Loucy (cell line): Measurements from ENCODE around the gene UBL3.

ENCODE experiments used
- H2AFZ ChIP-seq: fragments of 200-600 bp; sonication (generic); 2 replicates; pipeline ENCODE4 v1.6.0; 2016; ENCODE audit warnings: antibody characterized with exemption, mild to moderate bottlenecking, low read length, moderate library complexity
- H3F3A ChIP-seq: fragments of 200-600 bp; 2 replicates; pipeline ENCODE4 v1.6.0; 2016; ENCODE audit warnings: antibody characterized with exemption, low read depth, mild to moderate bottlenecking
- H3K27me3 ChIP-seq: fragments of 200-600 bp; sonication (generic); 2 replicates; pipeline ENCODE4 v1.6.1; 2014; ENCODE audit warnings: low read length, mild to moderate bottlenecking; ENCODE audit not compliant: insufficient read depth, poor library complexity, severe bottlenecking
- H3K36me3 ChIP-seq: fragments of 200-600 bp; sonication (generic); 2 replicates; pipeline ENCODE4 v1.6.1; 2016; ENCODE audit warnings: low read length; ENCODE audit not compliant: insufficient read depth
- H3K4me1 ChIP-seq: fragments of 200-600 bp; sonication (generic); 2 replicates; pipeline ENCODE4 v1.5.1; 2014; ENCODE audit warnings: low read length, mild to moderate bottlenecking; ENCODE audit not compliant: insufficient read depth, poor library complexity, severe bottlenecking
- H3K4me2 ChIP-seq: fragments of 200-600 bp; sonication (generic); 2 replicates; pipeline ENCODE4 v1.6.0; 2014; ENCODE audit warnings: antibody characterized with exemption, low read length, low read depth, mild to moderate bottlenecking; ENCODE audit not compliant: poor library complexity, severe bottlenecking
- H3K4me3 ChIP-seq: fragments of 200-600 bp; sonication (generic); 2 replicates; pipeline ENCODE4 v1.5.1; 2014; ENCODE audit warnings: low read length, mild to moderate bottlenecking, mixed read lengths; ENCODE audit not compliant: poor library complexity, severe bottlenecking
- H3K79me2 ChIP-seq: fragments of 200-600 bp; sonication (generic); 2 replicates; pipeline ENCODE4 v1.6.1; 2014; ENCODE audit warnings: low read length; ENCODE audit not compliant: insufficient read depth
- H3K9ac ChIP-seq: fragments of 200-600 bp; sonication (generic); 2 replicates; pipeline ENCODE4 v1.6.0; 2014; ENCODE audit warnings: mild to moderate bottlenecking, low read depth, low read length, moderate library complexity; ENCODE audit not compliant: poor library complexity, severe bottlenecking
- H3K9me2 ChIP-seq: fragments of 200-600 bp; sonication (generic); replicated peaks from 2 replicates; pipeline ENCODE4 v1.6.1; 2016; ENCODE audit warnings: low read depth, low read length, mixed read lengths
- H3K9me3 ChIP-seq: fragments of 200-600 bp; sonication (generic); 2 replicates; pipeline ENCODE4 v1.6.1; 2014; ENCODE audit warnings: mild to moderate bottlenecking, antibody characterized with exemption, low read length, low read depth; ENCODE audit not compliant: insufficient read depth
- H4K20me1 ChIP-seq: fragments of 200-600 bp; sonication (generic); 2 replicates; pipeline ENCODE4 v1.6.0; 2014; ENCODE audit warnings: antibody characterized with exemption, low read length, mild to moderate bottlenecking; ENCODE audit not compliant: insufficient read depth, poor library complexity, severe bottlenecking
- EZH2phosphoT487 ChIP-seq: fragments of 200-600 bp; IDR thresholded peaks from 2 replicates; pipeline ENCODE4 v1.6.1; 2018; ENCODE audit warnings: antibody characterized with exemption, mild to moderate bottlenecking, moderate library complexity, borderline replicate concordance
- TF ChIP-seq, protein P1 (sequence below): fragments of 200-600 bp; sonication (generic); conservative IDR thresholded peaks from 2 replicates; pipeline ENCODE4 v1.5.1; 2014; ENCODE audit warnings: mild to moderate bottlenecking, antibody characterized with exemption, low read length

Gene UBL3

DNA sequence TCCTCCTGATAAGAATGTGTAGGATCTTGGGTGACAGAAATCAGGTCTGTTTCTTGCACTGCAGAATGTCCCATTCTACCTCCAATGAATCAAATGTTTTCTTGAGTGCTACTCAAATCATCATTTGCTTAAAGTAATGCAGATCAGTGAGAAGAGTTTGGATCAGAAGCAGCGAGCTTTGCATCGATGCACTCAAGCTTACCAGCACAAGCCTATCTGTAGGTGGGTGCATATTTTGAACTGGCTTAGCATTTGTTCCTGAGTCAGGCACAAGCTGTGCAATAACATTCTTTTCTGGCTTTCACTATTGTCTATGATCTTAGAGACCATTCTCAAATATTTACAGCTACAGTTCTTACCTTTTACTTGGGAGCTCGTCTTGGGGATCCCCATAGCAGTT lies 109.5 kb downstream of the UBL3 start:
- Histone ChIP-seq H2AFZ (no peak overlapping the region), H3K36me3 (no peaks in the 10 kb centered on the region), H3K9me3 (no peaks in the 10 kb centered on the region), H3K4me3 (no peak overlapping the region), H3F3A (no peaks in the 10 kb centered on the region), H3K9me2 (no peaks in the 10 kb centered on the region), H3K9ac (no peak overlapping the region), H4K20me1 (no peaks in the 10 kb centered on the region), H3K4me1 (peaks cover 4% of the 10 kb centered on the region), H3K27me3 (no peaks in the 10 kb centered on the region), H3K4me2 (no peak overlapping the region), H3K79me2 (no peaks in the 10 kb centered on the region)
- TF ChIP-seq, protein P1, sequence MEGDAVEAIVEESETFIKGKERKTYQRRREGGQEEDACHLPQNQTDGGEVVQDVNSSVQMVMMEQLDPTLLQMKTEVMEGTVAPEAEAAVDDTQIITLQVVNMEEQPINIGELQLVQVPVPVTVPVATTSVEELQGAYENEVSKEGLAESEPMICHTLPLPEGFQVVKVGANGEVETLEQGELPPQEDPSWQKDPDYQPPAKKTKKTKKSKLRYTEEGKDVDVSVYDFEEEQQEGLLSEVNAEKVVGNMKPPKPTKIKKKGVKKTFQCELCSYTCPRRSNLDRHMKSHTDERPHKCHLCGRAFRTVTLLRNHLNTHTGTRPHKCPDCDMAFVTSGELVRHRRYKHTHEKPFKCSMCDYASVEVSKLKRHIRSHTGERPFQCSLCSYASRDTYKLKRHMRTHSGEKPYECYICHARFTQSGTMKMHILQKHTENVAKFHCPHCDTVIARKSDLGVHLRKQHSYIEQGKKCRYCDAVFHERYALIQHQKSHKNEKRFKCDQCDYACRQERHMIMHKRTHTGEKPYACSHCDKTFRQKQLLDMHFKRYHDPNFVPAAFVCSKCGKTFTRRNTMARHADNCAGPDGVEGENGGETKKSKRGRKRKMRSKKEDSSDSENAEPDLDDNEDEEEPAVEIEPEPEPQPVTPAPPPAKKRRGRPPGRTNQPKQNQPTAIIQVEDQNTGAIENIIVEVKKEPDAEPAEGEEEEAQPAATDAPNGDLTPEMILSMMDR, result no peak
- no peak for TF ChIP-seq EZH2phosphoT487

DNA sequence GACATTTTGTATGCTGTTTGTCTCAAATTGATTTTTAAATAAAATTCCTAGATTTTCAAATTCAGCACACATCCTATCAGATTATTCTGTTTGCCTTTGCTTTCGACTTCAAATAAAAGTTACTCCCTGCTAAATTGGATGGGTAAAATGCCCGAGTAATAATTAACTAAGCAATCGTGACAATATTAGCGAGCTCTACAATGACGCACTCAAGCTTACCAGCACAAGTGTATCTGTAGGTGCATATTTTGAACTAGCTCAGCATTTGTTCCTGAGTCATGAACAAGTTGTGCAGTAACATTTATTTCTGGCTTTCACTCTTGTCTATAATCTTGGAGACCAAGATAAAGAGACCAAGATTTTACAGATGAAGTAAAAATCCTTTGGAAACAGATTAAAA lies 113.4 kb downstream of the UBL3 start:
- Histone ChIP-seq H3K4me2 (no peak overlapping the region), H3K4me3 (no peak overlapping the region), H3K4me1 (peaks cover 10% of the 10 kb centered on the region), H3K27me3 (peaks cover 4% of the 10 kb centered on the region), H3K36me3 (no peaks in the 10 kb centered on the region), H3K79me2 (no peaks in the 10 kb centered on the region), H3F3A (no peaks in the 10 kb centered on the region), H4K20me1 (no peaks in the 10 kb centered on the region), H2AFZ (no peak overlapping the region), H3K9me2 (no peaks in the 10 kb centered on the region), H3K9me3 (no peaks in the 10 kb centered on the region), H3K9ac (no peak overlapping the region)
- no peak for TF ChIP-seq EZH2phosphoT487
- TF ChIP-seq, protein P1, result no peak

DNA sequence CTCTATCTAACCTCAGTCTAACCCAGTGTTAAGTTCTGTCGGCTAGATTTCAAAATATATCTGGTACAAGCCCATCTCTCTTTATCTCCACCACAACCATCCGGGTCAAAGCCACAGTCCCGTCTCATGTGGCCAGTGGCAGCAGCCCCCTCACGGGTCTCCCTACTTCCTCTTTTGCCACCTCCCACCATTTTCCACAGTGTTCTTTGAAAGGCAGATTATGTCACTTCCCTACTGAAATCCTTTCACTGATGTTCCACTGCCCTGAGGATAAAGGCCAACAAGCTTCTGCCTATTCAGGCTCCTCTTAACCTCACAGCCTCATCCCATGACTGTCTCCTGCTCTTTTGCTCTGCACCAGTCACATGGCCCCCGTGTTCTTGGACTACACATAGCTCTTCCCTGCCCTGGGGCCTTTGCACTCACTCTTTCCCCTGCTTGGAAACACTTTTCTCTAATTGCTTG lies 117.2 kb downstream of the UBL3 start:
- H3K4me2 ChIP-seq, result peak overlapping the region; percentile 2
- H4K20me1 ChIP-seq, result no peaks in the 10 kb centered on the region
- H3K4me1 ChIP-seq, result peaks cover 10% of the 10 kb centered on the region
- no peak overlapping the region for H2AFZ ChIP-seq
- no peak overlapping the region for H3K9ac ChIP-seq
- H3K27me3 ChIP-seq, result peaks cover 33% of the 10 kb centered on the region
- no peaks in the 10 kb centered on the region for H3K36me3 ChIP-seq
- no peaks in the 10 kb centered on the region for H3K79me2 ChIP-seq
- TF ChIP-seq, protein P1, result no peak
- TF ChIP-seq EZH2phosphoT487, result no peak
- H3K4me3 ChIP-seq, result no peak overlapping the region
- no peaks in the 10 kb centered on the region for H3F3A ChIP-seq
- H3K9me2 ChIP-seq, result no peaks in the 10 kb centered on the region
- no peaks in the 10 kb centered on the region for H3K9me3 ChIP-seq
